ENCODE measurements around the gene SCG5.

SCG5 gene

DNA sequence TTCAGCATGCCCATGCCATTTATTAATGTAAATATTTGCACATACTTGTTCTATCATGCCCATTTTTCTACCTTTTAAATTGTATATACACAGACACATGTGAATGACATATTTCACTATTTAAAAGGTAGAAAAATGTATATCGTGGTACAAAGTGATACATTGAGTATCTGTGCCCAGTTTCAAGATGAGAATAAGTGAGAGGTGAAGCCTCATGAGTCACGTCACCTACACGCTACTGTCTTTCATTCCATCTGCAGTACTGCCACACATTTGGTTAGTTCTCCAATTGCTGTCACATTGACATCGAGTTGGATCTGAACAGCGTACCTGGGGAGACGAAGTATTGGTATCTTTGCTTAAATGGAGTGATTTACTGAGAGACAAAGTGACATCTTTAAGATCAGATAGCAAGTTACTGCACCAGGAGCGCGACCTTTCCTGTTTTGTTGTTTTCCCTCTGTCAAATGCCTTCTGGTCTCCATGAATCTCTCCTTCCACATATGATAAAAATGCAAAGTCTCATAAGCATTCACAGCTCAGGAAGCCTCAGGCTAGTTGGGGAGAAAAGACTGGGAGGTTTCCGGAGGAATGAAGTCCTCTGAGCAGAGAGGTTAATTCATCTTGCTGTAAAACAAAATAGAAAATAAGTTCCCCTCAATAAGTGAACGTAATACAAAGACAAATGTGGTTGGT, 88.3 kb downstream of the SCG5 start:
- DNase-seq, result no peak

DNA sequence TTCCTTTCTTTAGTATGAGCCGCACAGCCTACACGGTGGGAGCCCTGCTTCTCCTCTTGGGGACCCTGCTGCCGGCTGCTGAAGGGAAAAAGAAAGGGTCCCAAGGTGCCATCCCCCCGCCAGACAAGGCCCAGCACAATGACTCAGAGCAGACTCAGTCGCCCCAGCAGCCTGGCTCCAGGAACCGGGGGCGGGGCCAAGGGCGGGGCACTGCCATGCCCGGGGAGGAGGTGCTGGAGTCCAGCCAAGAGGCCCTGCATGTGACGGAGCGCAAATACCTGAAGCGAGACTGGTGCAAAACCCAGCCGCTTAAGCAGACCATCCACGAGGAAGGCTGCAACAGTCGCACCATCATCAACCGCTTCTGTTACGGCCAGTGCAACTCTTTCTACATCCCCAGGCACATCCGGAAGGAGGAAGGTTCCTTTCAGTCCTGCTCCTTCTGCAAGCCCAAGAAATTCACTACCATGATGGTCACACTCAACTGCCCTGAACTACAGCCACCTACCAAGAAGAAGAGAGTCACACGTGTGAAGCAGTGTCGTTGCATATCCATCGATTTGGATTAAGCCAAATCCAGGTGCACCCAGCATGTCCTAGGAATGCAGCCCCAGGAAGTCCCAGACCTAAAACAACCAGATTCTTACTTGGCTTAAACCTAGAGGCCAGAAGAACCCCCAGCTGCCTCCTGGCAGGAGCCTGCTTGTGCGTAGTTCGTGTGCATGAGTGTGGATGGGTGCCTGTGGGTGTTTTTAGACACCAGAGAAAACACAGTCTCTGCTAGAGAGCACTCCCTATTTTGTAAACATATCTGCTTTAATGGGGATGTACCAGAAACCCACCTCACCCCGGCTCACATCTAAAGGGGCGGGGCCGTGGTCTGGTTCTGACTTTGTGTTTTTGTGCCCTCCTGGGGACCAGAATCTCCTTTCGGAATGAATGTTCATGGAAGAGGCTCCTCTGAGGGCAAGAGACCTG, 89.5 kb downstream of the SCG5 start:
- peak; percentile 79 to 86 for DNase-seq

DNA sequence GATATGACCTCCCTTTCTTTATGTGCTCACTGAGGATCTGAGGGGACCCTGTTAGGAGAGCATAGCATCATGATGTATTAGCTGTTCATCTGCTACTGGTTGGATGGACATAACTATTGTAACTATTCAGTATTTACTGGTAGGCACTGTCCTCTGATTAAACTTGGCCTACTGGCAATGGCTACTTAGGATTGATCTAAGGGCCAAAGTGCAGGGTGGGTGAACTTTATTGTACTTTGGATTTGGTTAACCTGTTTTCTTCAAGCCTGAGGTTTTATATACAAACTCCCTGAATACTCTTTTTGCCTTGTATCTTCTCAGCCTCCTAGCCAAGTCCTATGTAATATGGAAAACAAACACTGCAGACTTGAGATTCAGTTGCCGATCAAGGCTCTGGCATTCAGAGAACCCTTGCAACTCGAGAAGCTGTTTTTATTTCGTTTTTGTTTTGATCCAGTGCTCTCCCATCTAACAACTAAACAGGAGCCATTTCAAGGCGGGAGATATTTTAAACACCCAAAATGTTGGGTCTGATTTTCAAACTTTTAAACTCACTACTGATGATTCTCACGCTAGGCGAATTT, 91.2 kb downstream of the SCG5 start:
- no peak for DNase-seq

DNA sequence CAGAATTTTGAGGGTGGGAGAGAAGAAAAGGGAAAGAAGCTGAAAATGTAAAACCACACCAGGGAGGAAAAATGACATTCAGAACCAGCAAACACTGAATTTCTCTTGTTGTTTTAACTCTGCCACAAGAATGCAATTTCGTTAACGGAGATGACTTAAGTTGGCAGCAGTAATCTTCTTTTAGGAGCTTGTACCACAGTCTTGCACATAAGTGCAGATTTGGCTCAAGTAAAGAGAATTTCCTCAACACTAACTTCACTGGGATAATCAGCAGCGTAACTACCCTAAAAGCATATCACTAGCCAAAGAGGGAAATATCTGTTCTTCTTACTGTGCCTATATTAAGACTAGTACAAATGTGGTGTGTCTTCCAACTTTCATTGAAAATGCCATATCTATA, 91.8 kb downstream of the SCG5 start:
- no peak for DNase-seq

DNA sequence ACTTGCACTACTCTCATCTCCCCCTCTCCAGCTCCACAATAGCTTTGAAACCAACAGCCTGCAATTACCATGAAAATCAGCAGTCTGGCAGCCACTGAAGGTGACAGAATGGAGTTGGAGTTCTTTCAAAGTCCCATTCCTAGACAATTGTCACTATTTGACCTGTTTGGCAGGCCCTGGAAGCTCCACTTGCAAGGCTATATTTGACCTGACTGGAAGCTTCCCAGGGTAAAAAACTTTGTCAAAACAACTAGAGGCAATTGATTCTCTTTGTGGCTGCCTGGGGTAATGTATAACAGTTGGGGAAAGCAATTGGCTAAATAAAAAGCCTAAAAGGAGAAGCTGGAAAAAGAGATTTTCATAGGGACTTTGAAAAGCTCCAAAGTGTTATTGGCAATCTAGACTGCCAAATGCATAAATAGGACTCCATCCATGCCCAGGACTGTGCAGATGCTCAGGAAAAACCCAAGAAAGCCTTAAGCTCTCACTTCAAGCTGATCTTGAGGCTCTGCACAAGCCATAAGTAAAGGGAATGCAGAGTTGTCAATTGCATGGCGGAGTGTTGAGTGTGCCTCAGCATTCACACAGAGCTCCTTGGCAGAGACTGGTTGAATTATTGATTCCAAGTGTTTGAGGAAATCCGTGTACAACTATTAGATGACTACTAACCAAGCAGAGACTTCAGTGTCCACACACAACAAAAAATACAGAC, 94.6 kb downstream of the SCG5 start:
- no peak for DNase-seq

DNA sequence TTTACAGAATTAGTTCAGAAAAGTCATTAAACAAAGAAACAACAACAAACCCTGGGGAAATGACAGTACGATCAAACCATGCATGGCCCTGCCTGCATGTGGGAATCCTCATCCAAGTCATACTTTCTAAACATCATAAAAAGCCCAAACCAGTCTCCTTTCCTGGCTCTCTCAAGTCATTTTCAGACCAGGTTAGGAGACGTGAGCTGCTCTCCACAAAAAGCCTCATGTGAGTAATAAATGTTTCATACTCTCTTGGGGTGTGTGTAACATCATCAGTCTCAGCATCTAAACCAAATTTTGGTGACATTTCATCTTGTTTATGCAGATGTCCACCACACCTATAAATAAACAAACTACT, 95.2 kb downstream of the SCG5 start:
- no peak for DNase-seq

DNA sequence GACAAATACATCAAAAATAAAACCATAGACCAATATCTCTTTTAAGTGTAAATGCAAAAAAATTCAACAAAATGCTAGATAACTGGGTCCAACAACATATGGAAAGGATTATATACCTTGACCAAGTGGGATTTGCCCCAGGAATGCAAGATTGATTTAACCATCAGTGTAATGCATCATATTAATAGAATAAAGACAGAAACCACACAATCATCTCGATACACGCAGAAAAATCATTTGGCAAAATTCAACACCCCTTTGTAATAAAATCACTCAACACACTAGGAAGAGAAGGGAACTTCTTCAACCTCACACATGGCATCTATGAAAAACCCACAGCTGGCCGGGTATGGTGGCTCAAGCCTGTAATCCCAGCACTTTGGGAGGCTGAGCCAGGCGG, 95.8 kb downstream of the SCG5 start:
- no peak for DNase-seq

DNA sequence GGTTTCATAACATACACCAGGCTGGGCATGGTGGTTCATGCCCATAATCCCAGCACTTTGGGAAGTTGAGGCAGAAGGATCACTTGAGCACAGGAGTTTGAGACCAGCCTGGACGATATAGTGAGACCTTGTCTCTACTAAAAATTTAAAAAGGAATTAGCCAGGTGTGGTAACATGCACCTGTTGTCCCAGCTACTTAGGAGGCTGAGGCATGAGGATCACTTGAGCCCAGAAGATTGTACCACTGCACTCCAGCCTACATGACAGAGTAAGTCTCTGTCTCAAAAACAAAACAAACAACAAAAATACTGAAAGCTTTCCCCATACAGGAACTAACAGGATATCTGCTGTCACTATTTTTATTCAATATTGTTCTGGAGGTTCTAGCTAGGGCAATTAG, 97.2 kb downstream of the SCG5 start:
- DNase-seq, result no peak

DNA sequence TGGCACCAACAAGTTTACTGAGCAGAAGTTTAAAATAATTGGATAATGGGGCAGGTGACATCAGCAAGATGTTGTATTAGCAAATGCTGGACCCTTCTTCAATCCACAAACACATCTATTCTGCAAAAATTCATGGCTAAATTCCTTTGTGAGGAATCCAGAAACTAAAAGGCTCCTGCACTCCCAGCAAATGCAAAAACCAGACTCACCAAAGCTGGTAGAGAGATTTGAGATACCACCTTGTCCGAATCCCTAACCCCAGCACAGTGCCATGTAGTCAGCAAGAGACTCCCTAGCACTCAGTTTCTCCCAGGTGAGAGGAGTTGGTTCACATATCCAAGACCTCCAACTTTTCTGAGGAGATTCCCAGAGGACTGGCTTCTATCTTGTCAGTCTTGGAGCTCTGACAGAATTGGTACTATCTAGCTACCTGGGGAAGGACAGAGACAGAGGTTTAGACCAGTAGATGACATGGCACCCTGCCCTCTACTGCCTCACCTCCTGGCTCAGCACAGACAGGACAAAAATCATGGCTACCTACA, 98.1 kb downstream of the SCG5 start:
- no peak for DNase-seq

DNA sequence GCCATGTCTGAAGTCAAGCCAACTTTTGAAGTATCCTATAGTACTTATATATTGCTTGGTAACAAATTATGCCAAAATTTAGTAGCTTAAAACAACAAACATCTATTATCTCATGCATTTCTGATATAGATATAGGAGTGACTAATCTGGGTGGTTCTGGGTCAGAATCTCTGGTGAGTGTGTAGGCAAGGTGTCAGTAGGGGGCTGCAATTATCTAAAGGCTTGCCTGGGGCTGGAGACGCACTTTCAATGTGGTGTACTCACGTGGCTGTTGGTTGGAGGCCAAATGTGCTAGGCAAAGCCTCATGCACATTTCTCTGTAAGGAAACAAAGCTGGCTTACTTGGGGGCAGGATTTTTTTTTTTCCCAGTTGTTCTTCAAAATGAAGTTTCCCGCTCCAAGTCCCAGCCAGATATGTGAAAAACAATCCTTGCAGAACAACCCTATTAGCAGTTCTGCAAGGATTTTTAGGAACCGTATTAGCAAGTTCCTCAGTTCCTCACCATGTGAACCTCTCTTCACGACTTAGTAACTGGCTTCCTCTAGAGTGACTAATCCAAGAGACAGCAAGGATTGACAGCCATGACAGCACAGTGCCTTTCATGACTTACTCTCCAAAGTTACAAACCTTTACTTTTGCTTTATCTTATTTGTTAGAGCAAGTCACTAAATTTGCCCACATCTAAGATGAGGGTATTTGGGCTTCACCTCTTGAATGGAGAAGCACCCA, 102.1 kb downstream of the SCG5 start:
- DNase-seq, result no peak

DNA sequence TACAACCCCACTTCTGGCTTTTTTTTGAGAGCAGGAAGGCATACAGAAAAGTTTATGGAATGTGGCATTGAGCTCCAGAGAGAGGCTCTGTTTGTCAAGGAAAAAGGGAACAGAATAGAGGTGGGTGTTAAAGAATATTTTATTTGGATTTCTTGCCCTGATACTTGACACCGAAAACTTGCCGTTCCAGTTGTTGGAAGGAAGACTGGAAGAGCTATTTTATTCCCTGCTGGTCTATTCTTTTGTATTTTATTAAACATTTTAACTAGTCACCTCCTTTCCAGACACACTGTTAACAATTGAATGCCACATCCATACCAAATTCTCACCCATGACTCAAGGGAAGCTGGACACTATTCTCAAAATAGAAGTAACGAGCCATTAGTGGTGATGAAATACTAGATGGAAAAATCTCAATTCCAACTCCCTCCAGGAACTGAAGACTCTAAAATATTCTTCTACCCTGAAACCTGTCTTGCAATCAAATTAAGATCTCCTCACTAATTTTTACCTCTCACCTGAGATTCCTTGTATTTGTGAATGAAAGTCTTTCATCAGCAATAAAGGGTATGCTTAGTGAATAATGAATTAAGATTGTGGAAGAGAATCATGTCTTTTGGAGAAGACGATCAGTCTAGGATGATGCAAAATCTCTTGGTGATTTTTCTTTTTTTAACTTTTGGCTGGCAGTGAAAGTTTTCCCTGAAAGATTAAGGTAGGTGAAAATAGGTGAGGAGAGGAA, 104.8 kb downstream of the SCG5 start:
- DNase-seq, result no peak

Data from SHP77 (cell line).